GM19438 (cell line): Measurements from ENCODE around the gene INO80C.
"Not testable (repeated sequence)": the region's sequence is repeated elsewhere in the genome, so short reads cannot be mapped to it uniquely, and the experiment has no call there.

Experiments used
- ATAC-seq: cut with Tn5 transposase; IDR thresholded peaks from one replicate; pipeline ENCODE4 v1.9.1; 2021; ENCODE audit warnings: low read depth; ENCODE audit not compliant: unreplicated experiment

INO80C gene

GRCh38 chr18:35463827-35464226 lies 33.9 kb downstream of the INO80C start:
- ATAC-seq, result no peak

DNA sequence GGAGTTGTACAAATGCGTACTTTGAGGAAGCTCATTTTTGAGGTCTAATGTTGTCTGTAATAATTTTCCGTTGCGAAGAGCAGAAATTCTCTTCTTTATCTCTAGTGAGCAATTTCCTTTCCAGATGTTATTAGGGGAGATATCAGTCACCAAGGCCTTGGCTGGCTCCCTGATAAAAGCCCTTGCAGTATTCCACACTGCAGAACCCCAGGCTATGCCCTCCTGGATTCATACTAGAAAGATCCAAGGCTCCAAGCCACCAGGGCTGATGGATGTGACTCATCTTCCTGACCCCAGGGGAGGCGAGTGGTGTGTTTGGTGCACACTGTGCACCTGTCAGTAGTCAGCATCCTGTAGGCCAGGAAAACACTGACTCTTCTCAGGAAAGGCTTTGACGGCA lies 34.7 kb downstream of the INO80C start:
- no peak for ATAC-seq

DNA sequence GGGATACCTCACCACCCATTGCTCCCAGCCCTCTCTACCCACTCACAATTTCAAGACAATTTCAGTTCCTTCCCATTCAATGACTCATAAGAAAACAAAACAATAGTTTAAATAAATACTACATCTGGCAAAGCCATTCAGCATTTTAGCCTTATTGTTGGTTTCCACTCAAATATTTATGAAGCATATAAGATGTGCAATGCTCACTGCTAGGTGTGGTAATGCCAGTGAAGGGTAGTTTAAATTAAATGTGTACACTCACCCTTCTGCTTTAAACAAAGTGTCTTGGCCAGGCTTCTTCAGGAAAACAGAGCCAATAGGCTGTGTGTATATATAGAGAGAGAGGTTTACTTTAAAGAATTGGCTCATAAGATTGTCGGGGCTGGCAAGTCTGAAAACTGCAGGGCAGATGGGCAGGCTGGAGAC lies 37.0 kb downstream of the INO80C start:
- no peak for ATAC-seq

DNA sequence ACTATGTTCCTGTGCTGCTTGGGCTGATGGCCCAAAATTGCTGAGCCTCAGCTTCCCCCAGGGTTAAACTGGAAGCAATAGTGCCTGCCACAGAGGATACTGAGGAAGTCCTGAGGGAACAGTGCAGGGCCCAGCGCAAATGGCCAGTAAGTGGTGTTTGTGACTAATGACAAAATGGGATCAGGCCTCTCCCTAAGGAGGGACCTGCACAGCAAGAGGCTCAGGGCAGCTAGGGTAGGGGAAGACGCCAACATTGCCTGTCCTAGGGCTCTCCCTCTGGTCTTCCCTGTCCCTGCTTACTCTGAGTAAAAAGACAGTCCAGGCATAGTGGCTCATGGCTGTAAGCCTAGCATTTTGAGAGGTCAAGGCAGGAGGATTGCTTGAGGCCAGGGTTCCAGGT lies 37.8 kb downstream of the INO80C start:
- no peak for ATAC-seq

DNA sequence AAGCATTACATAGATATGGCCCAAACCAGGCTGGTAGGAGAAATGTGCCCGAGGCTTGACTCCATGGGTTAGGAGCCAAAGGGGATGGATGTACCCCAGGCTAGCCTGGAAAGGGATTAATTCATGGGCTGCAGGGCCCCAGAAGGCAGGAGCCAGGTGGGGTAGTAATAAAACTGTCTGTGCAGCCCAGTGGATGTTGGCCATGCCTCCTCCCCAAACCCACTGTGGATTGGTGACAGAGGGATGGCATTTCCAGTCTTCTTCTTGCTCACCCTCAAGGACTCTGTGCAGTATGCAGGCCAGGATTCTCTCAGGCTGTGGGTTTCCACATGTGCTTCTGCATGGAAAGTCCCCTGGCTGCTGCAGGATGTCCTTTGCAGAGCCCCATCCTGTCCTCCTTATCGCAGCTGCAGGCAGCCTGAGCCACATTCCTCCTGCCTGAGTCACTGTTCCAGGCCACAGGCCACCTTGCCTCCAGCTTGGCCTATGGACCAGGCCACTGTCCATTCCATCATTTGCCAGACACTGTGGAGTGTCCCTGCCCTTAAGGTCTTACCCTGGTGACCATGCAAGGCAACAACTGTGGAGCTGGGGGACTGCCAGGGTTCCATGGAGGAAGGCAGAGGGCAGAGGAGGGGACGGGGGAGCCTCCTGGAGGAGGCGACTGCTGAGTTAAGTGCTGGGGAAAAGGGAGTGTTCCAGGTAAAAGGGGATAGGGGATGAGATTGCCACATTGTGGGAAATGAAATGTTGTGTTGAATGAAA lies 38.9 kb downstream of the INO80C start:
- ATAC-seq, result peak; percentile 68

GRCh38 chr18:35458271-35458670 lies 39.5 kb downstream of the INO80C start:
- ATAC-seq, result no peak

DNA sequence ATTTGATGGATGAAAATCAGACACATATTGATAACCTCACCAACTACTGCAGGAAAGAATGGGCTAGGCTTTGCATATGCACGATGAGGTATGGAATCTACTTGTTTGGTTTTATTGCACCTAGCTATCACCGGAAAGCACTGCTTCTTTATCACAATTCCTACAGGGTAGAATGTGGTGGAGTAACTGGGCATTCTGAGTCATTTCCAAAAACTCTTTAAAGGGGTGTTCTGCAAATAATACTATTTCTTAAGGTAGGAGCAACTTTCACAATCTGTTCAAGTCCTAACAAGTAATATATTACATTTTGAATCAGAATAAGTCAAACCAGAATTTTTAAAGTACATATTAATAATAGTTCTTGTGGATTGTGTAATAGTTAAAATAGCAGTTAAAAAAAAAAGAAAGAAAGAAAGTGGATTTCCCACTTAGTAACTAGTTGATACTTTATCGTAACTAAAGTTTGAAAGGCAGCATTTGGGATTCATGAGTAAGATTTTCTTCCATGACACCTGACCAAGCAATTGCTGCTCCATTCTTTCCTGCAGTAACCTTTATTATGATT lies 40.5 kb downstream of the INO80C start:
- ATAC-seq, result no peak

- no peak for ATAC-seq
Measured at GRCh38 chr18:35455926-35456763, 41.6 kb downstream of the INO80C start.

DNA sequence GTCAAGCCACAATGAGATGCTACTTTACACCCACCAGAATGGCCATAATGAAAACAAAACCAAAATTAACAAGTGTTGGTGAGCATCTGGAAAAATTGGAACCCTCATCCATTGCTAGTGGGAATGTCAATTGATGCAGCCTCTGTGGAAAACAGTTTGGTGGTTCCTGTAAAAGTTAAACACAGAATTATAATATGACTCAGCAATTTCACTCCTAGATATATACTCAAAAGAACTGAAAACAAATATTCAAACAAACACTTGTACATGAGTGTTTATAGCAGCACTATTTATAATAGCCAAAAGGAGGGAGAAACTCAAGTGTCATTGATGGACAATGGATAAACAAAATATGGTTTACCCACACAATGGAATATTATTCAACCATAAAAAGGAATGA lies 43.0 kb downstream of the INO80C start:
- ATAC-seq, result no peak

DNA sequence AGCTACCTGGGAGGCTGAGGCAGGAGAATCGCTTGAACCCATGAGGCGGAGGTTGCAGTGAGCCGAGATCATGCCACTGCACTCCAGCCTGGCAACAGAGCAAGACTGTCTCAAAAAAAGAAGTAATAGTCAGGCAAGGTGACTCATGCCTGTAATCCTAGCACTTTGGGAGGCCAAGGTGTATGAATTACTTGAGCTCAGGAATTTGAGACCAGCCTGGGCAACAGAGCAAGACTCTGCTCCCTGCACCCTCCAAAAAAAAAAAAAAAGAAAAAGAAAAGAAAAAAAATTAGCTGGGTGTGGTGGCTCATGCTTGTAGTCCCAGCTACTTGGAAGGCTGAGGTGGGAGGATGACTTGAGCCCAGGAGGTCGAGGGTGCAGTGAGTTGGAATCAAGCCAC lies 44.7 kb downstream of the INO80C start:
- not testable (repeated sequence) for ATAC-seq

DNA sequence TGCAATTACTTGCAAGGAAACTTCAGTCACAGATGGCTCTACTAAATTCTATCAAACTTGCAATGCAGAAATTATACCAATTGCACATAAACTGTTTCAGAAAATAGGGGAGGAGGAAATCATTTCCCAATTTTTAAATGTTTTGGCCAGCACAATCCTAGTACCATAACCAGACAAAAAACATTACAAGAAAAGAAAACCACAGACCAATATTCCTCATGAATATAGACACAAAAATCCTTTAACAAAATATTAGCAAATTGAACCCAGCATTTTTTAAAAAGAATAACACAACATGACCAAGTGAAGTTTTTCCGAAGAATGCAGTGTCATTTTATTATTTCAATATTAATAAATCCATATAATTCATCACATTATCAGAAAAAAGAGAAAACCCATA lies 45.8 kb downstream of the INO80C start:
- no peak for ATAC-seq

GRCh38 chr18:35451032-35451431 lies 46.7 kb downstream of the INO80C start:
- no peak for ATAC-seq

GRCh38 chr18:35444636-35445035 lies 53.1 kb downstream of the INO80C start:
- no peak for ATAC-seq

DNA sequence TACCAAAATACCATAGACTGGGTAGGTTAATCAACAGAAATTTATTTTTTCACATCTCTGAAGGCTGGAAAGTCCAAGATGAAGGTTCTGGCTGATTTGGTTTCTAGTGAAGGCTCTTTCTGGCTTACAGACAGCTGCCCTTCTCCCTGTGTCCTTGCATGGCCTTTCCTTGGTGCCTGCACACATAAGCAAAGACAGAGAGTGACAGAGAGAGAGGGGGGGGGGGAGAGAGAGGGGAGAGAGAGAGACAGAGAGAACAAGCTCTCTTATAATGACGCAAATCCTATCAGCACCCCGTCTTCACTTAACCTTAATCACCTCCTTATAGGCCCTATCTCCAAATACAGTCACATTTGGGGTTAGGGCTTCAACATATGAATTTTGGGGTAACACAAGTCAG lies 53.9 kb downstream of the INO80C start:
- ATAC-seq, result no peak

DNA sequence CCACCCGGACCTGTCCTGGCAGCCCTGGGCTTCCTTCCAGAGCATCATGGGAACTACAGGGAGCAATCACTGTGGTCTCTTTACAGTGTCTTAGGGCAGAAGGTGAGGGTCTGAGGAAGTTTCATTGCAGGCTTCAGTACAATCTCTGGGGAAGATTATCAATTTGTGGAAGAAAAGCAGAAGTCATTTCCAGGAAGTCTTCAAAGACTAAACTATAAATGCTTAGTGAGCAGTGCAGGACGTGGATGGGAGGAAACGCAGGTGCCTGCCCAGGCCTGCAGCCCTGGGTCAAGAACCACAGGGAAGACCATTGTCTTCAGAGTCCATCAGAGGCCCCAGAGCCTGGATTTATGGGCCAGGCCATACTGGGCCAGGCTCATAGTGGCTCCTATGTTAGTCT lies 54.3 kb downstream of the INO80C start:
- no peak for ATAC-seq

DNA sequence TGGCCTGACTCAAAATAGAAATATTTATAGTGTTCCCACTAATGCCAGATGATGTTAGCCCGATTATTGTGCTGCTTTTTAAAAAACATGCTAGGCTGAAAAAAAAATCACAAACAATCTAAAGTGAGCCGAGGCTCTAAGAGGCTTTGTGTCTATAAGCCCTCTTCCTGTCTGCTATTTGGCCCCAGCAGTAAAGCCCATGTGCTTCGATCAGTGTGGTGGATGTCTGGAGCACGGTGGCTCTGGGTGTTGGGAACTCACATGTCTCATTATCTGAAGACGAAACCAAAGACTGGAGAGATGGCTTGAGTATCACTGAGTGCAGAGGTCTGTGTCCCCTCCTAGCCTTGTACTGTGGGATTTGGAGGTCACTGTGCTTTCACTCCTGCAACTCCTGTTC lies 55.1 kb downstream of the INO80C start:
- no peak for ATAC-seq

- ATAC-seq, result no peak
Measured at GRCh38 chr18:35441857-35442595, 55.7 kb downstream of the INO80C start.

DNA sequence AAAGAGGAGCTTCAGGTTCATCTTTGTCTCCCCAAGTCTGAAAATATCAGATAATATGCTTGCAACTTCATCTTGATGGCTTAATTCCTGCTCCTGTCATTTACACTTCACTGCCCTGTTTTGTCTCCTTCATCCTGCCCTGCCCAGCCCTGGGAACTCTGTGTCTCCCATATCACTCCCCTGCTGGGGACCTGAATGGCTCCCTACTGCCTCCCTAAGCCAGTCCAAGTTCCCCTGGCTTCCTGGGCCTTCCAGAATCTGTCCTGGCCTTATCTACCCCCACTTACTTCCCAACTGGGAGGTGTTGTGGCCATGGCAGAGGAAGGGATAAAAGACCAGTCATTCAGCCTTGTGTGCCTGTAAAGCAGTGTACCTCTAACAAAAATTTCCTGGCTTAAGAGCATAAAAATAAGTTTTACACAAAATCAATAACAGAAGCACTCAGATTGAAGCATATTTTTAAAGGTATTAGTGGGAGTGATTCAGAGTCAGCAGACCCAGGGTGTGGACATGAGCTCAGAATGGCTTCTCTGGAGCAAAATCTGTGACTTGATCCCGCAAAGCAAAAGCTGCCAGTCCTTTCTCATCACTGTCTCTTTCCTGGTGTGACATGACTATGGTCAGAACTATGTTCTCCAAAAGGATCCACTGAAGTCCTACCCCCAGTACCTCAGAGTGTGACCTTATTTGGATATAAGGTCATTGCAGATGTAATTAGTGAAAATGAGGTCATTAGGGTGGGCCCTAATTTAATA lies 59.1 kb downstream of the INO80C start:
- ATAC-seq, result no peak

GRCh38 chr18:35437836-35438235 lies 59.9 kb downstream of the INO80C start:
- ATAC-seq, result no peak

DNA sequence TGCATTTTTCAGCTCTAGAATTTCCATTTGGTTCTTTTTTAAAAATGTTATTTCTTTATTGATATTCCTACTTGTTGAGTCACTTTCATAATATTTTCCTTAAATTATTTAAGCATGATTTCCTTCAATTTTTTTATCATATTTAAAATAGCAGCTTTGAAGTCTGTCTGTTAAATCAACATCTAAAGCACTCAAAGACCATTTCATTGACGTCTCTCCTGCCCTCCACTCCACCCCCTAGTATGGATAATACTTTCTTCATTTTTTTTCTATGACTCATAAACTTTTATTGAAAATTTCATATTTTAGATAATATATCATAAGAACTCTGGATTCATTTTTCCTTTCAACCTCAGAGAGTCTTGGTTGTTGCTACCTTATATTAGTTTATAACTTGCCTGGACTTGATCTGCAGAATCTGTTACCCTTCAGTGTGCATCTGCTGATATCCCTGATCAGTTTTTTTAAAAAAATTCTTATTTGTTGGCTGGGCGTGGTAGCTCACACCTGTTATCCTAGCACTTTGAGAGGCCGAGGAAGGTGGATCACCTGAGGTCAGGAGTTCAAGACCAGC lies 61.6 kb downstream of the INO80C start:
- ATAC-seq, result no peak
